ENCODE data around the gene RASSF5.
A peak's percentile ranks its signal among the peaks of the same experiment; 100 is the strongest.
"Not testable (repeated sequence)": the region's sequence is repeated elsewhere in the genome, so short reads cannot be mapped to it uniquely, and the experiment has no call there.

The RASSF5 gene

DNA sequence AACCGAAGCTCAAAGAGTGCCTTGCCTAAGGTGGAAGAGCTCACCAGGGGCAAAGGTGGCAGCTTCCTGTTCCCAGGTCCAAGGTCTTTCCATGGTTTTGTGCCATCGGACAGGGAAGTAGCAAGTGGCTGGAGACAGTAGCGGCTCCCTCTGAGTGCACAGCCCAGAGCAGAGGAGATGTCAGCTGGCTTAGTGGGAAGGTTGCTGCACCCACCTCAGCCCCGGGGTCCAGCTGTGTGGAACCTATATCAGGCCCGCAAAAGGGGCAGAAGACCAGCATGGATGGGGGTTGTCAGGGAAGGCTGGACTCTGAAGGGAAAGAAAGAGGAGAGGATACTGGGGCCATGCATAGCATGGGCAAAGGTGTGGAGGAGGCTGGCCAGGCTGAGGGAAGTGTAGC is 30.2 kb upstream of the RASSF5 start:
- DNase-seq = no peak

DNA sequence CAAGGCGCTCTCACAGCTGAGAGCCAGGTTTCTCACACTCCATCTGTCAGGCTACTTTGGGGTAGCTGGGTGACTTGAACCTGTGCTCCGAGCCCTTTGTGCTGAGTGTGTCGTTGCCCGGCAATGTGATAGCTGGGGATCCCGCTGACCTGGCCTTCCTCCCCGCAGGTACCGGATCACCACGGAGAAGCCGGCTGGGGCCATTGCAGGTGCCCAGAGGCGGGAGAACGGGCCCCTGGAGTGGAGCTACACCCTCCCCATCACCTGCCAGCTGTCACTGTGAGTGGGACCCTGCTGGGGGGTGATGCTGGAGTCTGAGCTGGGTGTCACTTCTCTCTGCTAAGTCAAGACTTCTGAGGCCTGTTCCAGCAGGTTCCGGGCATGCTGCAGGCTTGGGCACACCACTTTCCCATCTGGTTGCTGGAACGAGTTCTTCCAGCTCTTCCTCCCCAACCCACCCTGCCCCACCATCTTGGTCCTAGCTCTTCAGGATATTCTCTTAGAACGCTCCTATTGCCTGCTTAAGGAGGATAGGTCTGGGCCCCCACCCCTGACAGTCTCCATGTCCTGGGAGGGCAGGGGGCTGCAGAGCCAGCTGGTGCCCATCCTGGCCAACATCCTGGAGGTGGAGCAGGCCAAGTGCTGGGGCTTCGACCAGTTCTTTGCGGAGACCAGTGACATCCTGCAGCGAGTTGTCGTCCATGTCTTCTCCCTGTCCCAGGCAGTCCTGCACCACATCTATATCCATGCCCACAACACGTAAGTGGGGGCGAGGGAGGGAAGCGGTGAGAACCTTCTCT is 29.6 kb upstream of the RASSF5 start:
- no peak for DNase-seq

GRCh38 chr1:206478746-206479145 is 28.6 kb upstream of the RASSF5 start:
- no peak for DNase-seq

DNA sequence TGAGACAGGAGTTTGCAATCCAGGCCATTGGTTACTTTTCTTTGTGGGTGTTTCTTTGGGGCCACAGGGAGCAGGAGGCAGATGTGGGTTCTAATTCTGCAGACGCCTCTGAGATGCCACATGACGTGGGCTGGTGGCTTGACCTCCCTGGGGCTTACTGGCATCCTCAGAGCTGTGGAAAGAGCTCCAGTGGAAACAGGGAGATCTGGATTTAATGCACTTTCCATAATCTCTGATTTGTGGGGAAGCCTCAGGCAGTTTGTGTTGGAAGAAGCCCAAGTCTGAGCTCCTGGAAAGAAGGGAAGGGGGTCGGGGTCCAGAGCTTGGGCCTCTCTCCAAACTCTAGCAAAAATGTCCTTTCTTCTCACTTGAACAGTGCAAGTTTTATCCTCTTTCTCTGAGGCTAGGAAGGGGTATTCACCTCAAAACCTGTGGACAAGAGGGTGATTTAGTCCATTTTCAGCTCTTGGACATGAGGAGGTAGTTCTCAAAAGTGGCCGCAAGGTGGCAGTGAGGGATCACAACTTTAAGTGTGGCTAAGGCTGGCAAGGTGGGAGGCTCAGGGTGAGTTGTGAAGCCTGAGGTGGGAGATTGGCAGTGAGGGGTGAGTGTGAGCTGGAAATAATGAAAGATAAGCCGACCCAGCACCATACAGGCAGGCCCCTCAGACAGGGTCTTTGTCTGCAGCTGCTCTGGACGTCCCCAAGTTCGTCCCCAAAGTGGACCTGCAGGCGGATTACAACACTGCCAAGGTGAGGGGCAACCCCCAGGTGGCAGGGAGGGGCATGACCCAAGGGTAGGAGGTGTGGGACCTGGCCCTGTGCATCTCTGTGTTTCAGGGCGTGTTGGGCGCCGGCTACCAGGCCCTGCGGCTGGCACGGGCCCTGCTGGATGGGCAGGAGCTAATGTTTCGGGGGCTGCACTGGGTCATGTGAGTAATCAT is 27.9 kb upstream of the RASSF5 start:
- peak; percentile 75 for DNase-seq

- DNase-seq = no peak
Observed at GRCh38 chr1:206480211-206480610, 27.1 kb upstream of the RASSF5 start.

GRCh38 chr1:206482611-206483010 is 24.7 kb upstream of the RASSF5 start:
- no peak for DNase-seq

GRCh38 chr1:206483864-206484263 is 23.5 kb upstream of the RASSF5 start:
- DNase-seq = not testable (repeated sequence)

DNA sequence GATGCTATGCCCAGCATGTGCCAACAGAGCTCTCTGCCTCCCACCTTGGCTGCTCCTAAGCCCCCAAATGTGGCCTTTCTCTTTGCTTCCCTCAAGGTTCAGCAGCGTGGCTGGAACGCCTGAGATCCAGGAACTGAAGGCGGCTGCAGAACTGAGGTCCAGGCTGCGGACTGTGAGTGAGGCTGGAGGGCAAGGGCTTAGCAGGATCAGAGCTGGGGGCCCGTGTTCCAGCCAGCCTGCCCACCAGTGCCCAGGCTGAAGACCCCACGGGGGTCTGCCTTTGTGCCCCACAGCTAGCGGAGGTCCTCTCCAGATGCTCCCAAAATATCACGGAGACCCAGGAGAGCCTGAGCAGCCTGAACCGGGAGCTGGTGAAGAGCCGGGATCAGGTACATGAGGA is 22.4 kb upstream of the RASSF5 start:
- DNase-seq = no peak

GRCh38 chr1:206486995-206487788 is 20.1 kb upstream of the RASSF5 start:
- no peak for DNase-seq

DNA sequence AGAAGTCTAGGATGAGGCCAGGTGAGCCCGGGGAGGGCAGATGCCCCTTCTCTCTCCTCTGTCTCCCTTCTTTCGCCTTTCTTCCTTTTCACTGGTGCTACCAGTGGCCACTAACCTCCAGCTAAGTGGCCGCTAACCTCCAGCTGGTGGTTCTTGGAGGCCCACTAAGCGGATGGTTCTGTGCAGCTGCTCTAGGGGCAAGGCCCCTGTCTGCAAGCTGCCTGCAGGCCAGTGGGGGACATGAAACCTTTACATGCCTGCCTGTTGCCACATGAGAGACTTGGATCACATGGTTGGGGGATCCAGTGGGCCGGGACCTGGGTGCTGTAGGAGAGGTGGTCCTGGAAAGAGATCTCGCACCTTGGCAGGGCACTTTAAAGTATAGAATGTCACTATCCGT is 19.4 kb upstream of the RASSF5 start:
- DNase-seq = no peak

DNA sequence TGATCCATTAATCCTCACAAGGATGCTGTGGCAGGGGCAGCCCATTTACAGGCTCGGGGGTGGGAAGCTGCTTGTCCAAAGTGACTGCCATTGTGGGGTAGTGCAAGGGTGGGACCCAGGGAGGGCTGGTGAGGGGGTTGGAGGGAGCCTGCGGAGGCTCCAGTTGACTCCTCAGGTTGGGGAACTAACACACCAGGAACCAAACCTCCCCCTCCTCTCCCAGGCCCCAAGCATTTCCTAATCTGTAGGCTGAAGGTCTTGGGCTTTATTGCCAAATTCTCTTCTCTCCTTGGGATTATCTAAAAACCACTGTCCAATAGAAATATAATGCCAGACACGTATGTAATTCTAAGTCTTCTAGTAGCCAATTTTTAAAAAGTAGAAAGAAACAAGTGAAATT is 18.9 kb upstream of the RASSF5 start:
- DNase-seq = no peak

GRCh38 chr1:206489980-206490770 is 17.2 kb upstream of the RASSF5 start:
- DNase-seq = peak; percentile 82

GRCh38 chr1:206490771-206491405 is 16.4 kb upstream of the RASSF5 start:
- DNase-seq = no peak

DNA sequence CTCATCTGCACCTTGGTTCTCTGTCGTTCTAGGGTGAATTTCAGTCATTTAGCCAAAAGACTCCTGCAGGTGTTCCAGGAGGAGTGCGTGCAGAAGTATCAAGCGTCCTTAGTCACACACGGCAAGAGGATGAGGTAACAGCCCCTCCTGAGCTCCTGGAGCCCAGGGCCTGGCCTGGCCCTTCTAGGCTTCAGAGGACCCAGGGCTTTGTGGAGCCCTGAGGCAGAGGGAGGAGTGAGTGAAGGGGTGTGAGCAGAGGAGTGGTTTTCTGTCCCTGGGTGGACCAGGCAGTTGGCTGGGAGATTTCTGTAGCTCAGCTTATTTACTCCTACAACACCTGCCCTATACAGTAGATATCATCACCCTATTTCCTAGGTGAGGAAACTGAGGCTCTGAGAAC is 15.7 kb upstream of the RASSF5 start:
- DNase-seq = no peak

DNA sequence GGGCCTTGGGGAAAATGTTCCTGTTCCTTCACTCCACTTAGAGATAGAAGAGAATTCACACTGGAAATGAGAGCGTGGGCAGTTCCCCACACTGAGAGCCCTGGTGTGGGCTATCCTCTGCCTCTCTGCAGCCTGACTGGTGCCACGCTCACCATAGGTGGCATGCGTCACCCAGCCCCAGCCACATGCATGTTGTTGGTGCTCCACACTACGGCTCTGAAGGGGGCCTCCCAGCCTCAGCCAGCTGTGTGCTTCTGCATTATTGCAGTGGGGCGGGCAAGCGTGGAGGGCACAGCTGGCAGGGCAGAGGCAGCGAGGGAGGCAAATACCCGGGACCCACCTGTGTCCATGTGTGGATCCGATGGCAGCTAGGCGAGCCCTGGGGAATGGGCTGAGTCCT is 14.7 kb upstream of the RASSF5 start:
- DNase-seq = no peak

DNA sequence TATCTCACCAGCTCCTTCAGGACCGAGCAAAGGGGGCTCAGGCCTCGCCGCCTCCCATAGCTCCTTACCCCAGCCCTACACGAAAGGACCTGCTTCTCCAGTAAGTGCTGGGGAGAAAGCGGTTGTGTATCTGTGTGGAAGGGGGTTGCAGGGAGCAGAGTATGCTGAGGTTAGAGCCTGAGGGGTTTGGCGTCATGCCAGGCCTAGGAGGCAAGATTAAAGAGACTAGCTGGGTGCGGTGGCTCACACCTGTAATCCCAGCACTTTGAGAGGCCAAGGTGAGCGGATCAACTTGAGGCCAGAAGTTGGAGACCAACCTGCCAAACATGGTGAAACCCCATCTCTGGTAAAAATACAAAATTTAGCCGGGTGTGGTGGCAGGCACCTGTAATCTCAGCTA is 14.1 kb upstream of the RASSF5 start:
- DNase-seq = no peak

DNA sequence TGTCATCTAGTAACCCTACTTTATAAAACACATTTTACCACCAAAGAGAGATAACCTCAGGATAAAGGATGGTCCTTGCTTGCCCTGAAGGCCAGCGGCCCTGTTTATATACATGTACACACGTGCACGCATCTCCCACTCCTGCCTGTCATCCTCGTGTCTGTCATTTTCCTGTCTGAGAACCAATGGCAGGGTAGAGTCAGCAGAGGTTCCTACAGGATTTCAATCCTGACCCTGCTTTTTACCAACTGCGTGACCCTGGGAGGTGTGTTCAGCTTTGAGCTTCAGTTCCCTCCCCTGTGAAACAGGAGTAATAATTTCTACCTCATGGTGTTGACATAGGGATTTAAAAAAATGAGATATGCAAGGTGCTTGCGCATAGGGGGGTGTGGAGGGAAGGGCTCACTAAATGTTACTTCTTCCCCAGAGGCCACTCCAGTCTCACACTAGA is 12.3 kb upstream of the RASSF5 start:
- DNase-seq = no peak

GRCh38 chr1:206495493-206496046 is 11.8 kb upstream of the RASSF5 start:
- no peak for DNase-seq

DNA sequence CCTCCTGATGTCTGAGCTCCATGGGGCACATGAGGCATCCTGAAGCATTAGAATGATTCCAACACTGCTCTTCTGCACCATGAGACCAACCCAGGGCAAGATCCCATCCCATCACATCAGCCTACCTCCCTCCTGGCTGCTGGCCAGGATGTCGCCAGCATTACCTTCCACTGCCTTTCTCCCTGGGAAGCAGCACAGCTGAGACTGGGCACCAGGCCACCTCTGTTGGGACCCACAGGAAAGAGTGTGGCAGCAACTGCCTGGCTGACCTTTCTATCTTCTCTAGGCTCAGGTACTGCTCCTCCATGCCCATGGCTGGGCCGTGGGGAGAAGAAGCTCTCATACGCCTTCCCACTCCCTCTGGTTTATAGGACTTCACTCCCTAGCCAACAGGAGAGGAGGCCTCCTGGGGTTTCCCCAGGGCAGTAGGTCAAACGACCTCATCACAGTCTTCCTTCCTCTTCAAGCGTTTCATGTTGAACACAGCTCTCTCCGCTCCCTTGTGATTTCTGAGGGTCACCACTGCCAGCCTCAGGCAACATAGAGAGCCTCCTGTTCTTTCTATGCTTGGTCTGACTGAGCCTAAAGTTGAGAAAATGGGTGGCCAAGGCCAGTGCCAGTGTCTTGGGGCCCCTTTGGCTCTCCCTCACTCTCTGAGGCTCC is 11.1 kb upstream of the RASSF5 start:
- DNase-seq = no peak

DNA sequence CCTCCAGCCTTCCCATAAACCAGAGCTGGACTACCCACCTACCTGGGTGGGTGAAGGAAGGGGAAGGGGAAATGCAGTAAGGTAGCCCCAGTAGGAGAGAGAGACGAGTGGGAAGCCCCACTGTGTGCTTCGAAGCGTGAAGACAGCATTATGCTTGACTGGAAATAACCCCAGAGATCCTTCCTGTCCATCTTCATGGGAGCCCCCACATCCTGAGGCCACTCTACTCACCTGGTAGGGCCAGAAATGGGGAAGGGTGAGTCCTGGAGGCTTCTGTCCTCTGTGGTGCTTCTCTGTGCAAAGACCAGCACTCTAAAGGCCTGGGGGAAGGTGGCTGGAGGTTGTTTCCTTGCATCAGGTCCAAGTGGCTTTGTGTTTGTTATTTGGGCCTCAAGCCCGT is 10.0 kb upstream of the RASSF5 start:
- no peak for DNase-seq

DNA sequence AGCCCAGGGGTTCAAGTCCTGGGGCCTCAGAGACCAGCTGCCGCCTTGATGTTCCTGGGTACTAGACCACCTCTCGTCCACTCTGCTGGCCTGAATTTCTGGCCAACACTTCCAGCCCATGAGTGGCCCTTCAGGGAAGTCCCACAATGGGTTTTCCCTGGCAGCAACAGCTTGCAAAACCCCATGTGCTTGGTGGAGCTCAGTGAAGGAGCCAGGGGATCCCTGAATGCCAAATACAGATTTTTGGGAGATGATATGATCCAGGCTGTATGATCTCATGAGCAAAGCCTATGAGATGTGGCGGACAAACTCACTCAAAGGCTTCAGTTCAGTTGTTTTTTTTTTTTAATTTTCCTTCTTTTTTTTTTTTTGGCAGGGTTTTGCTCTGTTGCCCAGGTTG is 9.6 kb upstream of the RASSF5 start:
- no peak for DNase-seq

Measured in activated naive CD4-positive, alpha-beta T cell treated with Interleukin-2 at 50 U/mL for 16 hours (primary cell).